Muscle of leg (tissue), 9 donors: ENCODE data around the gene AKIRIN1. TPM values are rescaled to one million over a fixed set of nuclear protein-coding genes. Genes with fewer than 3 reads are reported as not detected.

Source experiments
- polyA plus RNA-seq, 8 donors: library from polyadenylated mRNA; unstranded; fragments of 120-200 nt; gene quantifications; one replicate each; pipeline versions ENCODE4 v1.2.1 to v1.2.3, GENCODE V29; 2013; ENCODE audit warnings: inconsistent platforms in 1 of 8, low replicate concordance in 1 of 8; ENCODE audit not compliant: insufficient read length in 8 of 8, insufficient read depth in 1 of 8
- total RNA-seq: library from RNA; stranded (reverse); fragments of 120-200 nt; gene quantifications from one replicate; pipeline ENCODE4 v1.2.4, GENCODE V29; 2013

The AKIRIN1 gene
- total and polyA plus RNA-seq, 9 donors, result 21.4 to 44.1 (median 38.2) TPM

Other genes with a start within 250 kb of the AKIRIN1 start
- 13.6 TPM for gene RRAGC, start 131.5 kb upstream of the AKIRIN1 start, total RNA-seq
- 10 to 100 TPM; 19.1 to 26.2 (median 20.7) TPM for gene RRAGC, start 131.5 kb upstream of the AKIRIN1 start, polyA plus RNA-seq
- gene MYCBP, start 117.9 kb upstream of the AKIRIN1 start, total RNA-seq, result 10.5 TPM
- gene MYCBP, start 117.9 kb upstream of the AKIRIN1 start, polyA plus RNA-seq, result 10 to 100 TPM; 20.9 to 29.6 (median 23.6) TPM
- not detected for gene GJA9, start 109.7 kb upstream of the AKIRIN1 start, total RNA-seq
- under 1 TPM in 3 of 8 donors, not detected in 5; 0.18 to 0.24 (median 0.24) TPM for gene GJA9, start 109.7 kb upstream of the AKIRIN1 start, polyA plus RNA-seq
- gene RHBDL2, start 49.4 kb upstream of the AKIRIN1 start, total RNA-seq, result 0.35 TPM
- 1 to 10 TPM in 1 of 8 donors, under 1 TPM in 7; 0.35 to 1.1 (median 0.60) TPM for gene RHBDL2, start 49.4 kb upstream of the AKIRIN1 start, polyA plus RNA-seq
- 452 TPM for gene NDUFS5, start 35.1 kb downstream of the AKIRIN1 start, total RNA-seq
- 100 to 1,000 TPM; 248 to 410 (median 285) TPM for gene NDUFS5, start 35.1 kb downstream of the AKIRIN1 start, polyA plus RNA-seq
- gene MACF1, start 213.4 kb downstream of the AKIRIN1 start, total RNA-seq, result 198 TPM
- 100 to 1,000 TPM; 211 to 352 (median 267) TPM for gene MACF1, start 213.4 kb downstream of the AKIRIN1 start, polyA plus RNA-seq